ENCODE data around the gene GRP. TPM values are rescaled to one million over a fixed set of nuclear protein-coding genes. Genes with fewer than 3 reads are reported as not detected.

GRP gene
- total RNA-seq, 4 donors from 2014 or later, result not detected

DNA sequence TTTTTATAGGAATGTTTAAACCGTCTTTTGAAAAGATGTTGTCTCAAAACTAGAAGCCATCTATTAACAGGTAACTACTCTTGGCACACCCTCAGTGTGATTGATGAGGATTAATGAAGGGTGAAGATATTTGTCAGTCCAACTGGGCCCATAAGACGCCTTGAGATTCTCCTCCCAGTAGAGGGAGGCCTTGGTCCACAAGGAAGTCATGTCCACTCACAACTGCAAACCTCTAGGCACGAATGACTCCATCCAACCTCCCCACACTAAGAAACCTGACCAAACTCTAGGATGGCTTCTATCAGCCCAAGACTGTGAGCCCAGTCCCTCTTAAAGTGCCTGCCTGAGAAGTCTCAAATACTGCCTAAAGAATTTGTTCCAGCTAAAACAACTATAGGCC lies 19.2 kb upstream of the GRP start:
- Histone ChIP-seq H3K9me3 (no peaks in the 10 kb centered on the region), H3K4me3 (no peak overlapping the region), H3K27me3 (no peaks in the 10 kb centered on the region), H3K36me3 (no peaks in the 10 kb centered on the region), H3K4me1 (no peaks in the 10 kb centered on the region), H3K27ac (no peak overlapping the region)
- TF ChIP-seq CTCF (IDR thresholded peaks at IDR 0.05), result no peak
- no peak for TF ChIP-seq POLR2A (IDR thresholded peaks at IDR 0.05)
- no peak for DNase-seq
- intact Hi-C loops (cut with DNase I; ENCODE audit: low total_unique reads), result no loop called here

- Histone ChIP-seq H3K9me3 (no peaks in the 10 kb centered on the region), H3K4me3 (no peak overlapping the region), H3K4me1 (no peaks in the 10 kb centered on the region), H3K27me3 (no peaks in the 10 kb centered on the region), H3K27ac (no peak overlapping the region), H3K36me3 (no peaks in the 10 kb centered on the region)
- no peak for TF ChIP-seq POLR2A (IDR thresholded peaks at IDR 0.05)
- no peak for TF ChIP-seq CTCF (IDR thresholded peaks at IDR 0.05)
- no peak for DNase-seq
- intact Hi-C loops (cut with DNase I; ENCODE audit: low total_unique reads), result no loop called here
Measured at GRCh38 chr18:59202258-59202820, 17.6 kb upstream of the GRP start.

- Histone ChIP-seq H3K27me3 (no peaks in the 10 kb centered on the region), H3K4me3 (no peak overlapping the region), H3K9me3 (no peaks in the 10 kb centered on the region), H3K27ac (no peak overlapping the region), H3K36me3 (no peaks in the 10 kb centered on the region), H3K4me1 (no peaks in the 10 kb centered on the region)
- no peak for DNase-seq
- intact Hi-C loops (cut with DNase I; ENCODE audit: low total_unique reads), result no loop called here
- no peak for TF ChIP-seq POLR2A (IDR thresholded peaks at IDR 0.05)
- no peak for TF ChIP-seq CTCF (IDR thresholded peaks at IDR 0.05)
Measured at GRCh38 chr18:59207506-59207905, 12.5 kb upstream of the GRP start.

- Histone ChIP-seq H3K27ac (no peak overlapping the region), H3K27me3 (no peaks in the 10 kb centered on the region), H3K36me3 (no peaks in the 10 kb centered on the region), H3K4me1 (no peaks in the 10 kb centered on the region), H3K4me3 (no peak overlapping the region), H3K9me3 (no peaks in the 10 kb centered on the region)
- intact Hi-C loops (cut with DNase I; ENCODE audit: low total_unique reads), result no loop called here
- no peak for DNase-seq
- no peak for TF ChIP-seq CTCF (IDR thresholded peaks at IDR 0.05)
- TF ChIP-seq POLR2A (IDR thresholded peaks at IDR 0.05), result no peak
Measured at GRCh38 chr18:59208602-59209125, 11.3 kb upstream of the GRP start.

GRCh38 chr18:59210299-59210698 lies 9.7 kb upstream of the GRP start:
- no peaks in the 10 kb centered on the region for H3K27me3 ChIP-seq
- TF ChIP-seq CTCF (IDR thresholded peaks at IDR 0.05) (no peak), POLR2A (IDR thresholded peaks at IDR 0.05) (no peak)
- H3K9me3 ChIP-seq, result no peaks in the 10 kb centered on the region
- intact Hi-C loops (cut with DNase I; ENCODE audit: low total_unique reads), result no loop called here
- DNase-seq, result no peak
- H3K27ac ChIP-seq, result no peak overlapping the region
- no peaks in the 10 kb centered on the region for H3K4me1 ChIP-seq
- H3K4me3 ChIP-seq, result no peak overlapping the region
- H3K36me3 ChIP-seq, result no peaks in the 10 kb centered on the region
